Subcutaneous adipose tissue (tissue), 4 donors: ENCODE data around the gene TWNK. TPM values are rescaled to one million over a fixed set of nuclear protein-coding genes. Genes with fewer than 3 reads are reported as not detected.

Experiments
- CTCF ChIP-seq: fragments of 450-650 bp; IDR thresholded peaks from one replicate; pipeline ENCODE4 v1.5.1; 2016; ENCODE audit warnings: low read depth, mild to moderate bottlenecking, control low read depth, antibody characterized with exemption, moderate library complexity
- total RNA-seq, 4 donors: library from RNA; depleted of rRNA; stranded (reverse); fragments of >200 nt; gene quantifications; one replicate each; pipeline ENCODE4 v1.1.0, GENCODE V29; 2016

The TWNK gene
- total RNA-seq, 4 donors from 2014 or later, result 2.4 to 6.2 (median 3.3) TPM

- no peak for TF ChIP-seq CTCF
Measured at GRCh38 chr10:101008823-101009423, 21.6 kb downstream of the TWNK start.

- no peak for TF ChIP-seq CTCF
Measured at GRCh38 chr10:101010329-101010728, 23.0 kb downstream of the TWNK start.

- no peak for TF ChIP-seq CTCF
Measured at GRCh38 chr10:101011517-101012423, 24.4 kb downstream of the TWNK start.

- no peak for TF ChIP-seq CTCF
Measured at GRCh38 chr10:101012525-101013364, 25.4 kb downstream of the TWNK start.

GRCh38 chr10:101013365-101013825 lies 26.1 kb downstream of the TWNK start:
- TF ChIP-seq CTCF, result no peak

GRCh38 chr10:101014230-101014884 lies 27.0 kb downstream of the TWNK start:
- no peak for TF ChIP-seq CTCF
